Esophagus mucosa (tissue), 1 donor: Measurements from ENCODE around the gene SIRPB1. TPM values are rescaled to one million over a fixed set of nuclear protein-coding genes. Genes with fewer than 3 reads are reported as not detected.
A peak's percentile ranks its signal among the peaks of the same experiment; 100 is the strongest.
"Not testable (repeated sequence)": the region's sequence is repeated elsewhere in the genome, so short reads cannot be mapped to it uniquely, and the experiment has no call there.

Experiments
- ATAC-seq: fragments of 200-7000 bp; cut with Tn5 transposase; one replicate; pipeline ENCODE4 v1.9.1; 2020
- total RNA-seq: library from RNA; stranded (reverse); gene quantifications from one replicate; pipeline ENCODE4 v1.2.4, GENCODE V29; 2023
- donor health status: DM: yes; HTN: yes; CAD: no.

SIRPB1 gene
- total RNA-seq, 1 donor from 2014 or later: 3.5 TPM

- ATAC-seq: no peak
Observed at GRCh38 chr20:1588533-1589460, 31.0 kb downstream of the SIRPB1 start.

- no peak for ATAC-seq
Observed at GRCh38 chr20:1587781-1588532, 31.9 kb downstream of the SIRPB1 start.

GRCh38 chr20:1579488-1579887 is 40.3 kb downstream of the SIRPB1 start:
- no peak for ATAC-seq

- no peak for ATAC-seq
Observed at GRCh38 chr20:1577906-1578305, 41.9 kb downstream of the SIRPB1 start.

- ATAC-seq: not testable (repeated sequence)
Observed at GRCh38 chr20:1577313-1577712, 42.5 kb downstream of the SIRPB1 start.

GRCh38 chr20:1576641-1577040 is 43.2 kb downstream of the SIRPB1 start:
- ATAC-seq: no peak

GRCh38 chr20:1576003-1576402 is 43.8 kb downstream of the SIRPB1 start:
- peak; percentile 82 for ATAC-seq

- ATAC-seq: not testable (repeated sequence)
Observed at GRCh38 chr20:1571583-1571982, 48.2 kb downstream of the SIRPB1 start.

Other genes with a start within 250 kb of the SIRPB1 start
- 164 TPM for gene FKBP1A, start 227.0 kb downstream of the SIRPB1 start, total RNA-seq
- gene NSFL1C, start 153.2 kb downstream of the SIRPB1 start, total RNA-seq: 88.7 TPM
- 1.0 TPM for gene SIRPB2, start 128.6 kb downstream of the SIRPB1 start, total RNA-seq
- not detected for gene SIRPD, start 62.3 kb downstream of the SIRPB1 start, total RNA-seq
- 0.60 TPM for gene SIRPG, start 37.8 kb upstream of the SIRPB1 start, total RNA-seq